Suppressor macrophage treated with lipopolysaccharide for 4 hours (primary cell): ENCODE measurements around the gene PLD4.

Experiments used
- DNase-seq: peaks from one replicate; pipeline ENCODE4 v3.0.0-alpha.2; 2020

The PLD4 gene

DNA sequence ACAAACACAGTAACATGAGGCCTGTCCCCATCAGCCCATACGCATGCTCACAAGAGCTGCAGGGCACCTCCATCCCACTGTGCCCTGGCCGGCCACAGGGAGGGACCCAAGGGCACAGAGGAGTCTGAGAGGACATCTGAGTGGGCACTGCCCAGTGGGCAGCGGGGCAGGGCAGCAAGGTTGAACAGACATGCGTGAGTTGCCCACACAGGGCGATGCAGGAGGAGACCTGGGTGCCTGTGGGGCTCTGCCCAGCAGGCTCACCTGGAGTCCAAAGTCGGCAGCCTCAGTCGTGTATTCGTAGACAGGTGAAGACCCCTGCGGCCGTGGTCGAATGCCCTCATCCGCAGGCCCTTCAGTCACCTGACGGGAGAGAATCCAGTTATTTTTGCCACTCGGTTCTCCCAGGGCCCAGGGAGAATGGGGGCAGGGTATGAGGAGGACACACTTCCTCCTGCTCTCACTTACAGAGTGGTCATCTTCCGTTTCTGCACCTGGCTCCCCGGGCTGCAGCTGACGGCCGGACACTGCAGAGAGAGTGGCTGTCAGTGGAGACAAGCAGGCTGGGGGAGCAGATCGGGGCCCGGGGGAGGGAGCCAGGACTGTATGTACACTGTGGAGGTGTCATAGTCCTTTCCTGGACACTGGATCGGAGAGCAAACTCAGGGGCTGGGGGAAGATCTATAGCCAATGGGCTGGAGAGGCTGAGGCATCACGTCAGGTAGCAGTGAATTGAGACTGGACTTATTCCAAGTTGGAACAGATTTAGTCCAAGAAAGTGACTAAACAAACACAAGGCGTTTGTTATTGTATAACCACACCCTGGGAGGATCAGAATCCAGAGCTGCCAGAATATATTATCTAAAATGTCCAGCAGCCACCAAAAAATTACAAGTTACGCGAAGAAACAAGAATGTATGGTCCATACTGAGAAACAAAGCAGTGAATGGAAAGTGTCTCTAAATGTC lies 32.8 kb downstream of the PLD4 start:
- DNase-seq = no peak

DNA sequence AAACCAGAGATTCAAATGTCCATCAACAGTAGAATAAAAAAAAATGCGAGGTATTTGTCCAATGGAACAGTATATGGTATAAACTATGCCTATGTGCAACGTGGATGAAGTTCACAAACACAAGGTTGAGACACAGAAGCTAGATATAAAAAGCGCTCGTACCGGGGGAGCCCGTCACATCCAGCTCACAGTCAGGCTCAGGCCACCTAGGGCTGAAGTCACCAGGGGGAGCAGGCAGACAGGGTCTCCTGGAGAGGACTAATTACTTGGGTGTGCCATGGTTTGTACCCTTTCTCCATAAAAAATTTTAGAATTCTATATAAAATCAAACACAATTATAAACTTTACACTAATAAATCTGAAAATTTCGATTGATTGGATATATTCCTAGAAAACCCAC lies 39.9 kb downstream of the PLD4 start:
- DNase-seq = no peak

GRCh38 chr14:104965561-104966231 lies 41.0 kb downstream of the PLD4 start:
- no peak for DNase-seq

- DNase-seq = no peak
These were observed 41.7 kb downstream of the PLD4 start for GRCh38 chr14:104966261-104966865.

GRCh38 chr14:104966981-104967385 lies 42.3 kb downstream of the PLD4 start:
- DNase-seq = no peak

DNA sequence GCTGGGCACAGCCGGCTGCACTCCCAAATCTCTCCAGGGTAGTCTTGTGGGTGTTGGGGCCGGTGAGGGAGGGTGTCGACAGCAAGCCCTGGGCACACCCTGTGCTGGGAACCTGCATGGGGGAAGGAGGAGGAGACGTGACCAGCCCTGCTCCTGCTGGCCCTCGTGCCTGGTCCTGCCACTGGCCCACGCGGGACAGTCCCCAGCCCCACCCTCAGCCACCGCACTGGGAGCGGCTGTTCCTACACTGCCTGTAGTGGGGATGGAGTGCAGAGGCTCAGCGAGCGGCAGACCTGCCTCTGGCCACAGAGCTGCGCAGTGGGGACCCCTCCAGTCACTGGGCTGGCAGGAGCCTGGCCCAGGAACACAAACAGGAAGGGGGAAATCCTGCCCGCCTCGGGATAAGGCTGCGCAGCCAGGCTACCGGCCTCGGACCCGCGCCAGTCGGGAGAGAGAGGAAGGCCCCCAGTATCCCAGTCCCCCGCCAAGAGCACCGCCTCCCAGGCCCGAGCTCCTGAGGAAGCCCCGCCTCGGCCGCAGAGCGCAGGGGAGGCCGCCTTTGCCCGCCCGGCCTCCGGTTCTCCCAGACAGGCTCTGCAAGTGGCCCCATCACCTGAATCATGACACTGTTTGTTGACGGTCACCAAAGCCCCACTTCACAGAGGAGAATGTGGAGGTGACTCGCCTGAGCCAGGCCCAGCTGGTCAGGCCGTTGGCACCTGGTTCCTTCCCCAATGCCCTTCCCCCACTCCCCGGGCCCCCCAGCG lies 42.9 kb downstream of the PLD4 start:
- no peak for DNase-seq

GRCh38 chr14:104968153-104968527 lies 43.5 kb downstream of the PLD4 start:
- DNase-seq = no peak

- no peak for DNase-seq
These were observed 44.1 kb downstream of the PLD4 start for GRCh38 chr14:104968541-104969401.

DNA sequence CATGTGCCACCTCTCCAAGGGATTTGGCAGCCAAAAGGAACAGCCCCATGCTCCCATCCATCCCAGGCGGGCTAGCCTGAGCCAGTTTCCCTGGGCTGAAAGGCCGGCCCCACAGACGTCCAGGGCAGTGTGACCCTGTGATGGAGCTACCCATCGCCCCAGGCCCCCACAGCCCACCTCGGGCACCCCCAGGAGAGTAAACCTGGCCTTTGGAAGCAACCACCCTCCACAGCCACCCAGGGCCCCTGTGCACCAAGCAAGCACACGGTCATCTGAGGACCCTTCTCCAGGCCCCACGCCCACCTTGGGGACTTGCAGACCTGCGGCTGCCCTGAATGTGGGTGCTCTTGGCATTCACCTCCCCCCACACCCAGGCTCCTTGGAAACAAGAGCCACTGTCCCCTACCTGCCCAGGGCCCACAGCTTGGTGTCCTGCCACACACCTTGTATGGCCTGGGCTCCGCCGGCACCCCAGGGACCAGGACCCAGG lies 45.1 kb downstream of the PLD4 start:
- no peak for DNase-seq

- peak; percentile 20 for DNase-seq
These were observed 45.8 kb downstream of the PLD4 start for GRCh38 chr14:104970231-104971068.

DNA sequence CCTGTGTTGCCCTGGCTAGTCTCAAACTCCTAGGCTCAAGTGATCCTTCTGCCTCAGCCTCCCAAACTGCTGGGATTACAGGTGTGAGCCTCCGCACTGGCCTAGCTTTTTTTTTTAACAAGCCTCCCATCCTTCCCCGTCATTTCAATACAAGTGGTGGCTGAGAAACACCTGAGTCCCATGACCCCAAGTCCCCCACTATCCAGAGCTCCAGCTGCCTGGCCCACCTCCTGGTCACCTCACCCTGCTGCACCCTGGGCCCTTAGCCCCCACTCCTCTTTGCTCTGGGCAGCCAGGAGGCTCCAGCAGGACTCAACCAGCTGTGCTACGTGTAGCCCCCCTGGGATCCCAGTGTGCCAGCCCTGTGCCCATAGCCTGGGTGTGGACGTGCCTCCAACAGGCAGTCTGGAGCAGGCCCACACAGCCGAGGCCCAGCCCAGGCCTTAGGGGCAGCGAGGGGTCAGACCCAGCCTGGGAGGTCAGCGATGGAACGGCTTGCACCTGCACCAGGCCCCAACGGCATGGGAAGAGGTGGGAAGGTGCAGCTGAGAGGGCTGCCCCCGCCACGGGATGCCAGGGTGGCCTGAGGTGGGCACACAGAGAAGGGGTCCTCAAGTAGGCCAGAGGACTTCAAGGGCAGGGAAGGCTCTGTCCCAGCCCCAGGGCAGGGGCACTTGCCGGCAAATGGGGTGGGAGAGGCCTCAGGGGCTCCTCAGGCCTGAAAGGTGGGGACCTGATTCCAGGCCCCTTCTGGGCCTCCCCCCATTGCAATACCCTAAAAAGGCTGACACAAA lies 47.0 kb downstream of the PLD4 start:
- DNase-seq = no peak

GRCh38 chr14:104972301-104973134 lies 47.8 kb downstream of the PLD4 start:
- DNase-seq = no peak

- DNase-seq = no peak
These were observed 48.4 kb downstream of the PLD4 start for GRCh38 chr14:104973135-104973384.

DNA sequence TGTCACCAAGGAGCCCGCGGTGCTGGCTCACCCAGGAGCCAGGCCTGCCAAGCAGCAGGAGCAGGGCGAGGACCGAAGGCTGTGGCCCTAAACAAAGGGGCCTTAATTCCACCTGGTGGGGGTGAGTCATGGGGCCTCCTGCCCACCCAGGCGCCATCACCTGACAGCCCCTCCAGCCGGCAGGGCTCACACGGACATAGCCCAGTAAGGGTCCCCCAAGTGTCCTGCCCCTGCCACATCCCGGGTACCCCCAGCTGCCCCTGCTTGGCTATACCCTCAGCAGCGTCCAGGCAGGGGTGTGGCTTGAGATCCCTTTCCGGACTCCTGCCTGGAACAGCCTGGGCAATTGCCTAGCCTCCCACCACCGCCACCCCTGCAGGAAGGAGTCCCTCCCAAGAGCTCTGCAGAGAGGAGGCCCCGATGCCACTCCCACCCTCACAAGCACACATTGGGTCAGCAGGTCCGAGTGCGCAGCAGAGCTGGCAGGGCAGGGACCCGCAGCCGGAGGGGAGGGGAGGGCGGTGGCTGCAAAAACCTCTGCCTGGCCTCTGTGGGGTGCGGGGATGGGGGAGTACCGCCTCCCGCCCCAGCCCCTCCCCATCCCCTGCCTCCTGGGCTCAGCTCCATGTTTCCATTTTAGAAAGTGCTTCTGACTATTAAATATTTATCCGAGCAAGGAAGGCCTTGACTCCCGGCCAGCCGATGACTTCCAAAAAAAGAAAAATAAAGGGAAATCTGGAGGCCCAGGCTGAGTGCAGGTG lies 48.9 kb downstream of the PLD4 start:
- DNase-seq = no peak

DNA sequence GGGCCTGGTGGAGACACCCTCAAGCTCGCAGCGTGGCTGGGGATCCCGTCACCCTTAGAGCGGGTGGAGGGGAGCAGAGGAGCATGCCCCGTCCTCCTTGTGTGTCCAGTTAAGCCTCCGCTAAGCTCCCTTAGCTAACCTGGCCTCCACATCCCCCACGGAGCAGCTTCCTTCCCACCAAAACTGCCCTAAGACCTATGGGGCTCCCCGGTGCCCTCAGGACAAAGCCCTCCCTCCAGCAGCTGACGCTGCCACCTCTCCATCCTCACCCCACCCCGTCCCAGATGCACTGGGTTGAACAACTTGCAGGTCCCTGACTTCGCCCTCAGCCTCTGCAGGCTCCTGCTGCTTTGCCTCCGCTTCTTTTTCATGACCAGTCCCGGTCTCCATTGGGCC lies 49.5 kb downstream of the PLD4 start:
- DNase-seq = no peak

GRCh38 chr14:104974665-104975390 lies 50.1 kb downstream of the PLD4 start:
- DNase-seq = no peak

DNA sequence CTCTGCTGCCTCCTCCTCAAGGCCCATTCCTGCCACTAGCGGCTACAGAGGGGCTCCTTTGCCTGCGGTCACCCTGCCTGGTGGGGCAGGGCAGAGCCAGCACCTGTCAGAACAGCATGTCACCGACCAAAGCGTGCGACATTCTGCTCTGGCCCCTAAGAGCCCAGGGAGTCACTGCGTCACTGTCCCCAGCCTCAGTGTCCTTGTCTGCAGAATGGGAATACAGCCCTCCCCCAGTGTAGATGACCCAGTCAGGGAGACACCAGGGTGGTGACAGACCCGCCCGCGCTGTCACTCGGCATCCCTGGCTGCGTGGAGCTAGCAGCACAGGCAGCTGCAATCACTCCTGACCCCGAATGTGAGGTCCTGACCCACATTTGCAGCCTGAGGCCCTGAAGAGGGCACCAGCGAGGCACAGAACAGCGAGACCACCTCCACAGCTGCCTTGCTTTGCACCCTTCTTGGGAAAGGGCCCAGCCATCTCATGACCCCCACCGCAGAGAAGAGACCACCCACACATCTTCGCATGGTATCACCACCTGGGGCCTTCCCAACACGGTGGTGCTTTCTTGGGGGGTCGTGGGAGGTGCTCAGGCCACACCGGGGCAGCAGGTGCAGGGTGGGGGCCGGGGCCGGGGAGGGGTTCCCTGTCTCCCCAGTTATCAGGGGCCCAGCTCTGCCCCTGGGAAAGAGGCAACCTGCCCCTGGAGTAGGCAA lies 51.0 kb downstream of the PLD4 start:
- DNase-seq = peak; percentile 20
